Mucosa of descending colon (tissue), 3 donors: ENCODE data around the gene HCFC1R1. TPM values are rescaled to one million over a fixed set of nuclear protein-coding genes. Genes with fewer than 3 reads are reported as not detected.

Experiments used
- ATAC-seq: fragments of 200-7000 bp; cut with Tn5 transposase; one replicate; pipeline ENCODE4 v1.9.1; 2020; ENCODE audit warnings: mild to moderate bottlenecking, moderate library complexity
- DNase-seq, 3 donors: peaks; one replicate each; pipeline ENCODE4 v3.0.0-alpha.2; 2020
- H3K36me3 ChIP-seq: fragments of 200-600 bp; one replicate; pipeline ENCODE4 v1.8.0; 2021; ENCODE audit warnings: low read depth, mild to moderate bottlenecking
- H3K4me1 ChIP-seq: fragments of 200-600 bp; one replicate; pipeline ENCODE4 v1.8.0; 2021; ENCODE audit warnings: low read depth, mild to moderate bottlenecking
- H3K4me3 ChIP-seq: fragments of 200-600 bp; one replicate; pipeline ENCODE4 v1.8.0; 2021; ENCODE audit warnings: mild to moderate bottlenecking
- H3K9me3 ChIP-seq: fragments of 200-600 bp; one replicate; pipeline ENCODE4 v1.8.0; 2021; ENCODE audit warnings: mild to moderate bottlenecking
- intact Hi-C, 2 donors: fragments of 100-400 bp; cut with DNase I in 1 of 2; cut with micrococcal nuclease in 1 of 2; formaldehyde crosslinking; loops; one replicate each; pipeline versions ENCODE4 v1.11.0 to v1.11.1; 2022; cut with DNase I, micrococcal nuclease
- total RNA-seq, 3 donors: library from RNA; stranded (reverse); fragmentation: NEBNext Ultra II Directional in 2 of 3; extraction: Animal tissue kit (Norgen Biotek cat#: 25700) in 2 of 3; gene quantifications; one replicate each; pipeline versions ENCODE4 v1.2.1 to v1.2.4, GENCODE V29; 2021 to 2023
- TF ChIP-seq, protein P1 (sequence below): fragments of 200-600 bp; IDR thresholded peaks from one replicate; pipeline ENCODE4 v1.8.0; 2022; ENCODE audit warnings: antibody characterized with exemption, mild to moderate bottlenecking
- donor health status: DM: no; HTN: no; CAD: no; lungs with moderate emphysema.
- donor health status: DM: no; HTN: no; CAD: no.
- donor health status: DM: no; HTN: yes; CAD: no.

Gene HCFC1R1
- total RNA-seq, 3 donors from 2014 or later, result 19.7 to 33.3 (median 26.5) TPM

- TF ChIP-seq, protein P1, sequence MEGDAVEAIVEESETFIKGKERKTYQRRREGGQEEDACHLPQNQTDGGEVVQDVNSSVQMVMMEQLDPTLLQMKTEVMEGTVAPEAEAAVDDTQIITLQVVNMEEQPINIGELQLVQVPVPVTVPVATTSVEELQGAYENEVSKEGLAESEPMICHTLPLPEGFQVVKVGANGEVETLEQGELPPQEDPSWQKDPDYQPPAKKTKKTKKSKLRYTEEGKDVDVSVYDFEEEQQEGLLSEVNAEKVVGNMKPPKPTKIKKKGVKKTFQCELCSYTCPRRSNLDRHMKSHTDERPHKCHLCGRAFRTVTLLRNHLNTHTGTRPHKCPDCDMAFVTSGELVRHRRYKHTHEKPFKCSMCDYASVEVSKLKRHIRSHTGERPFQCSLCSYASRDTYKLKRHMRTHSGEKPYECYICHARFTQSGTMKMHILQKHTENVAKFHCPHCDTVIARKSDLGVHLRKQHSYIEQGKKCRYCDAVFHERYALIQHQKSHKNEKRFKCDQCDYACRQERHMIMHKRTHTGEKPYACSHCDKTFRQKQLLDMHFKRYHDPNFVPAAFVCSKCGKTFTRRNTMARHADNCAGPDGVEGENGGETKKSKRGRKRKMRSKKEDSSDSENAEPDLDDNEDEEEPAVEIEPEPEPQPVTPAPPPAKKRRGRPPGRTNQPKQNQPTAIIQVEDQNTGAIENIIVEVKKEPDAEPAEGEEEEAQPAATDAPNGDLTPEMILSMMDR, result no peak
- intact Hi-C loops, result no loop called here
- peak; percentile 15 for ATAC-seq
- H3K4me3 ChIP-seq, result no peak overlapping the region
- H3K36me3 ChIP-seq, result no peaks in the 10 kb centered on the region
- DNase-seq, result peak in 2 of 3 donors; percentile 14 to 33
- H3K4me1 ChIP-seq, result peaks cover 42% of the 10 kb centered on the region
- H3K9me3 ChIP-seq, result no peaks in the 10 kb centered on the region
These were observed 40.1 kb upstream of the HCFC1R1 start for GRCh38 chr16:3063625-3064386.

- intact Hi-C loops, result no loop called here
- H3K4me3 ChIP-seq, result no peak overlapping the region
- H3K36me3 ChIP-seq, result no peaks in the 10 kb centered on the region
- TF ChIP-seq, protein P1, result no peak
- H3K4me1 ChIP-seq, result peaks cover 38% of the 10 kb centered on the region
- peak in 1 of 3 donors; percentile 2 for DNase-seq
- no peak for ATAC-seq
- no peaks in the 10 kb centered on the region for H3K9me3 ChIP-seq
These were observed 38.8 kb upstream of the HCFC1R1 start for GRCh38 chr16:3062553-3062952.

DNA sequence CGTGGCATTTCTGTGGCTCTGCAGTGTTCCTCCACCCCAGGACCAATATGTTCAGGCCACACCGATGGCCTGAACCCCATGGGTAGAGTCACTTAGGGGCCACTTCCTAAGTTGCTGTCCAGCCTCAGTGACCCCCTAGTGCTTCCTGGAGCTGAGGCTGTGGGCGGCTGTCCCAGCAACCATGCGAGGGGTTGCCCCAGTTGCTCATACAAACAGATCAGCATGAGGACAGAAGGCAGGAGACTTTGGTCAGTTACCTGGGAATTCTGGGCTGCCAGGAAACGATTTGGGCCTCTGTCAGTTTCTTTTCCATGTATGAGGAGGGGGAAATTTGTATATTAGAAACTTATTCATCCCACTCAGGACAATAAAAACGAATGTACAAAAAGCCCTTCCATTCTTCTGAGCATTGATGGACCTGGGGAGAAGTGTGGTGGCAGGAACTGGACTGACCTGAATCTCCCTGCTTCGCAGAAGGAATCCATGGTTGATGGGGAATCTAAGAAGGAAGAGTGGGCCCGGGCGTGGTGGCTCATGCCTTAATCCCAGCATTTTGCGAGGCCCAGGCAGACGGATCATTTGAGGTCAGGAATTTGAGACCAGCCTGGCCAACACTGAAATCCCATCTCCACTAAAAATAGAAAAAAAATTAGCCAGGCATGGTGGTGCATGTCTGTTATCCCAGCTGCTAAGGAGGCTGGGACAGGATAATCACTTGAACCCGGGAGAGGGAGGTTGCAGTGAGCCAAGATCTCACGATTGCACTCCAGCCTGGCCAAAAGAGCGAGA lies 36.8 kb upstream of the HCFC1R1 start:
- ATAC-seq (no peak), DNase-seq (peak in 2 of 3 donors; percentile 27 to 29)
- TF ChIP-seq, protein P1, result no peak
- intact Hi-C loops, result no loop called here
- H3K4me1 ChIP-seq, result peaks cover 36% of the 10 kb centered on the region
- H3K9me3 ChIP-seq, result no peaks in the 10 kb centered on the region
- no peaks in the 10 kb centered on the region for H3K36me3 ChIP-seq
- no peak overlapping the region for H3K4me3 ChIP-seq

DNA sequence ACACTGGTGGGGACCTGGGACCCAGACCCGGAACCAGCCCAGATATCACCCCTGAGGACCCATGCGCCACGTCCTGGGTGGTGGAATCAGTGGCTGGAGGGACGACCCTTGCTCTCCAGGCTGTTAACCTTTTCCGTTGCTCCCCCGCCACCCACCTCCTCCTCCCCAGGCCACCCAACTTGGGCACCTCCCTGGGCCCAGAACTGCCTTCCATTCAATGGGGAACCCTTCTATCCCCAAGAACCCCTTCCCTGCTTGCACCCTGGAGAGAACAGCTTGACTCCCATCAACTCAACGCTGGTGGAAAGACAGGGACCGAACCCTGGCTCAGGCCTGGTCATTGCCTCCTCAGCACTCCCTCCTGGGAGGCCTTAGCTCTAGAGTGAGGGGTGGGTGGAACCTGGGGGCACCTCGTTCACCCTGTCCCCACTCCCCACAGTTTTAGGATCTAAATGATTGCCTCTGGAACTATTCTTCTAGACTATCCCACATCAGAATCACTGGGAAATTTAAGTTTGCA lies 36.0 kb upstream of the HCFC1R1 start:
- no peaks in the 10 kb centered on the region for H3K36me3 ChIP-seq
- DNase-seq, result no peak
- ATAC-seq, result no peak
- H3K9me3 ChIP-seq, result no peaks in the 10 kb centered on the region
- no peak overlapping the region for H3K4me3 ChIP-seq
- TF ChIP-seq, protein P1, result no peak
- intact Hi-C loops, result no loop called here
- H3K4me1 ChIP-seq, result peaks cover 29% of the 10 kb centered on the region

- no peaks in the 10 kb centered on the region for H3K36me3 ChIP-seq
- ATAC-seq, result peak; percentile 95
- peaks cover 23% of the 10 kb centered on the region for H3K4me1 ChIP-seq
- DNase-seq, result peak; percentile 85 to 96 (median 93)
- H3K4me3 ChIP-seq, result peak overlapping the region; percentile 33
- TF ChIP-seq, protein P1, result peak; percentile 90
- H3K9me3 ChIP-seq, result no peaks in the 10 kb centered on the region
- intact Hi-C loops, result no loop called here
These were observed 35.4 kb upstream of the HCFC1R1 start for GRCh38 chr16:3059041-3059722.
